ENCODE data around the gene RNF167.

GRCh38 chr17:4948931-4949320 lies 8.9 kb downstream of the RNF167 start:
- TF ChIP-seq CTCF (optimal IDR thresholded peaks at IDR 0.05 in 1 of 3, IDR thresholded peaks at IDR 0.05 in 1 of 3, conservative IDR thresholded peaks at IDR 0.05 in 1 of 3; ENCODE audit: extremely low read depth in 1 of 3, insufficient read depth in 2 of 3, low read length in 3 of 3) (no peak), EZH2 (IDR thresholded peaks at IDR 0.05; ENCODE audit: low read length) (no peak)

All from keratinocyte (primary cell).